GM21619 (cell line): ENCODE results near the gene AK9.
"Not testable (repeated sequence)": the region's sequence is repeated elsewhere in the genome, so short reads cannot be mapped to it uniquely, and the experiment has no call there.

Experiments used
- ATAC-seq: cut with Tn5 transposase; IDR thresholded peaks from one replicate; pipeline ENCODE4 v1.9.1; 2021; ENCODE audit not compliant: unreplicated experiment

Gene AK9

DNA sequence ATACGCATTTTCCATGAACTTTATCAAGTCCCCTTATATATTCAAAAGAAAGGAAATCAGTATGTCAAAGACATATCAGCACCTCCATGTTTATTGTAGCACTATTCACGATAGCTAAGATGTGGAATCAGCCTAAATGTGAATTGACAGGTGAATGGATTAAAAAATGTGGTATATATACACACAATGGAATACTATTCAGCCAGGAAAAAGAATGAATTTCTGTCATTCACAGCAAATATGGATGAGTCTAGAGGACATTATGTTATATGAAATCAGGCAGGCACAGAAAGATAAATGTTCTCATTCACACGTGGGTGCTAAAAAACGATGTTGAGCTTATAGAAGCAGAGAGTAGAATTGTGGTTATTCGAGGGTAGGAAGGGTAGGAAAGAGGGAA is 5.4 kb upstream of the AK9 start:
- no peak for ATAC-seq

DNA sequence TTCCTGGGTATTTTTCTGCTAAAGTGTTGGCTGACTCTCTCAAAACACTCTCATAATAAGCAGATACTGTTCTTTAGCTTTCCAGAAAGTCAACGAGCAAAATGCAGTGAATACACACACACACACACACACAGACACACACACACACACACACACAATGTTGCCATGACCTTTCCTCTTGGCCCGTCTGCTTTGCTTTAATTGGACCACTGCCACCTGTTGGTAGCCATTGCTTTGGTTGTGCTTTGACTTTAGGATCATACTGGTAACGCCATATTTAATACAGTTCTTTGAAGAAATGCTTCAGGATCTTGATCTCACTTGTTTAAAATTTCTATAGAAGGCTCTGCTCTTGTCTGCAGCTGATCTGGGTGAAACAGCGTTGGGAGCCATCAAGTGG is 4.5 kb upstream of the AK9 start:
- ATAC-seq, result no peak

DNA sequence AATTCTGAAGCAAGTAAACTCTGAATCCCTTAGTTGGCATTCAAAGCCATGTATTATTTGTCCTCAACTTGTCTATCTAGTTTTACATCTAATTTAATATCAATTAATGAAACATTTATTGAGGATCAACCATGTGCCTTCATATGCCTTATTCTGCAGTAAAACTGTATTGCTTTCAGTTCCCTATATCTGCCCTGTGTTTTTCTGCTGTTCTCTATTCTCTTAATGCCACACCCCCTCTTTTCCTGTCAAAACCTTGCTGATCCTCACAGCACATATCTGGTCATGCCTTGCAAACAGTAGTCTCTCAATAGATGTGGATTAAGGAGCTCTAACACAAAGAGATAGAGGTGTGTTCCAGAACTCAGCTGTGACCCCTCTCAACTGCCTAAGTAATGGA is 2.1 kb upstream of the AK9 start:
- ATAC-seq, result peak; percentile 25

DNA sequence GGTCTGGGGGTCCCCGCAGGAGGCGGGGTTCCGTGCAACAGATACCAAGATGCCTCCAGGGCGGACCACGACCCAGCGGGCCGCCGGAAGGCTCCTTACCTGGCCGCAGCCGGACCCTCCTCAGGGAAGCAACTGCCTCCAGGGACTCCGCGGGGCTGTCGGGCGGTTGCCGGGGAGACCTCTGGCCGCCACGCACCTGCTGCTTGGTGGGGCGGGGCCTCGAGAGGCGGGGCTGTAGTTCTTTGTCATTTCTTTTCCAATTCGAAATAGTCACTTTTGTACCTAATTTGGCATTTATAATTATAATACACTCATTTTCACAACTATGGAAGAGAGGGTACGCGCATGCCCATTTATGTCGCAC is 647 bp downstream of the AK9 start:
- ATAC-seq, result peak; percentile 40

DNA sequence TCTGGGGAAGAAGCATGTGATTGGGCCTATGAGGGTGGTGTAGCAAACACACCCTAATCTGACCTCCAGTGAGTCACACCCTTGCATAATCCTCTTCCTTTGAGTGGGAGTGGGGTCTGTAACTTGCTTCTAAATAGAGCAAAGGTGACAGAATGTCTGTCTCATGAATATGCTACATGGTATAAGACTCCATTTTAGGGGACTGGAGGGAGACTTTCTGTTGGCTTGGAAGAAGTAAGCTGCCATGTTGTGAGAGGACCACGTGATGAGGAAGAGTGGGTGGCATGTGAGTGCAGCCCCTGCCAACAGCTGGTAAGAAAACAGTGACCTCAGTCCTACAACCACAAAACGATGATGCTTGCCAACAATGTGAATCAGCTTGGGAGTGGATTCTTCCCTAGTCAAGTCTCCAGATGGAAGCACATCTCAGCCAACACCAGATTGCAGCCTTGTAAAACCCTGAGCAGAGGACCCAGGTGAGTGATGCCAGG is 3.7 kb downstream of the AK9 start:
- ATAC-seq, result no peak

DNA sequence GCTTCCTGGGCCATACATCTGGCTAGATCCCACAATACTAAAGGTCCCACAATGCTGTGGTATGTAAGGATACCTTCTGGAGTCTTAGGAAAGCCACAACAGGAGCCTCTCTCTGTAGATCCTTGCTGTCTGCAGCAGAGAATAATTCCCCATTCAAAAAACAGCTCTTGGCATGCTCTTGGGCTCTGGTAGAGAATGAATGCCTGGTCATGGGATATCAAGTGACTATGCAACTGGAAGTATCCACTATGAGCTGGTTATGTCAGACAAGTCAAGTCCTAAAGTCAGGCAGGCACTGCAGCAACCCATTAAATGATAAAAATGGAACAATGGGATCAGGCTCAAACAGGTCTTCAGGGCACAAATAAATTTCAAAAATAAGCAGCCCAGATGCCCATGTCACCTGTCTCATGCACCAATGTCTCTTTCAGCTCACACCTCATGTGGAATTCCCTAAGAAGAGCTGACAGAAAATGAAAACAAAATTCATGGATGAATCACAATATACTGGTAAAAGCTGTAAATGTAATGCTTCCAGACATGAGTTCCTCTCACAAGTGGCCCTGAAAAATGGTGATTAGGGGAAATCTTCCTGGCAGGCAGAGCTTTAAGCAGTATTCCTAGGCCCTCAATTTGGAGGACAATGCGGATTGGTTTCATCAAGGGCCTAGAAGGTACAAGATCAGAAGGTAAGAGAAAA is 4.3 kb downstream of the AK9 start:
- ATAC-seq, result no peak

DNA sequence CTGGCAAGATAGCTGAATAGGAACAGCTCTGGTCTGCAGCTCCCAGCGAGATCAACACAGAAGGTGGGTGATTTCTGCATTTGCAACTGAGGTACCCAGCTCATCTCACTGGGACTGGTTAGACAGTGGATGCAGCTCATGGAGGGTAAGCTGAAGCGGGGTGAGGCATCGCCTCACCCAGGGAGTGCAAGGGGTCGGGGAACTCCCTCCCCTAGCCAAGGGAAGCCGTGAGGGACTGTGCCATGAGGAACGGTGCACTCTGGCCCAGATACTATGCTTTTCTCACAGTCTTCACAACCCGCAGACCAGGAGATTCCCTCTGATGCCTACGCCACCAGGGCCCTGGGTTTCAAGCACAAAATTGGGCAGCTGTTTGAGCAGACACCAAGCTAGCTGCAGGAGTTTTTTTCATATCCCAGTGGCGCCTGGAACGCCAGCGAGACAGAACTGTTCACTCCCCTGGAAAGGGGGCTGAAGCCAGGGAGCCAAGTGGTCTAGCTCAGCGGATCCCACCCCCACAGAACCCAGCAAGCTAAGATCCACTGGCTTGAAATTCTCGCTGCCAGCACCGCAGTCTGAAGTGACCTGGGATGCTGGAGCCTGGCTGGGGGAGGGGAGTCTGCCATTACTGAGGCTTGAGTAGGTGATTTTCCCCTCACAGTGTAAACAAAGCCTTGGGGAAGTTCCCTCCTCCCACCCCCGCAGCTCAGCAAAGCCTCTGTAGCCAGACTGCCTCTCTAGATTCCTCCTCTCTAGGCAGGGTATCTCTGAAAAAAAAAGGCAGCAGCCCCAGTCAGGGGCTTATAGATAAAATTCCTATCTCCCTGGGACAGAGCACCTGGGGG is 12.1 kb downstream of the AK9 start:
- ATAC-seq, result not testable (repeated sequence)

DNA sequence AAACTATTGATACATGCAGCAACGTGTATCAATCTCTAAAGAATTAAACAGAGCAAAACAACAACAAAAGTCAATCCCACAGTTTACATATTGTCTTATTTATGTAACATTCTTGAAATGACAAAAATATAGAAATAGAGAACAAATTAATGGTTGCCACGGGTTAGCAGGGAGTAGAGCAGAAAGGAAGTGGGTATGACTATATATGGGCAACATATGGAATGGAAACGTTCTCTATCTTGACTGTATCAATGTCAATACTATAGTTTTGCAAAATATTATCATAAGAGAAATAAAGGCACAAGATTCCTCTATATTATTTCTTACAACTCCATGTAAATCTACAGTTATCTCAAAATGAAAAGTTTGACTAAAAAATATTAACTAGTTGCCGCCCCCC is 12.8 kb downstream of the AK9 start:
- ATAC-seq, result no peak

DNA sequence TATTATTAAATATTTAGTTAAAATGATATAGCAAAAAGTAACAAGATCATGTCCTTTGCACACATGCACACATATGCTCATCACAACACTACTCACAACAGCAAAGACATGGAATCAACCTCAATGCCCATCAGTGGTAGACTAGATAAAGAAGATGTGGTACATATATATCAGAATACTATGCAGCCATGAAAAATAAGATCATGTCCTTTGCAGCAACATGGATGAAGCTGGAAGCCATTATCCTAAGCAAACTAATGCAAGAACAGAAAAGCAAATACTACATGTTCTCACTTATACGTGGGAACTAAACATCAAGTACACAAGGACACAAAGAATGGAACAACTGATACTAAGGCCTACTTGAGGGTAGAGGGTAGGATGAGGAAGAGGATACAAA is 14.3 kb downstream of the AK9 start:
- ATAC-seq, result no peak

DNA sequence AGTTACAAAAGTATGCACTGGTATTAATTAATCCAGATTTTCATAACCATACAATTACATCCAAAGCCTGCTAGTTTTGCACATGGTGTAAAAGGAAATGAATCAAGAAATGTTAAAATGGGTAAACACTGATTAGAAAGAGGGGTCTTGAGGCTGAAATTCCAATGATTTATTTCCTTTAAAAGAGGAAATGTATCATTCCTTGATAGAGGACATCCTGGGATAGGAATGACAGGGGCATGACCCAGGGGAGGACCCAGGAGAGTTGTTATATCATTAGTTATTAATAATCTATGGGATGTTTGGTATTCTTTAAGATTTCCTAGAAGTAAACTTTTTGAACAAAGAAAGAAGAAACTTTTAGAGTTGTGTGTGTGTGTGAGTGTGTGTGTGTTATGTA is 18.2 kb downstream of the AK9 start:
- no peak for ATAC-seq

DNA sequence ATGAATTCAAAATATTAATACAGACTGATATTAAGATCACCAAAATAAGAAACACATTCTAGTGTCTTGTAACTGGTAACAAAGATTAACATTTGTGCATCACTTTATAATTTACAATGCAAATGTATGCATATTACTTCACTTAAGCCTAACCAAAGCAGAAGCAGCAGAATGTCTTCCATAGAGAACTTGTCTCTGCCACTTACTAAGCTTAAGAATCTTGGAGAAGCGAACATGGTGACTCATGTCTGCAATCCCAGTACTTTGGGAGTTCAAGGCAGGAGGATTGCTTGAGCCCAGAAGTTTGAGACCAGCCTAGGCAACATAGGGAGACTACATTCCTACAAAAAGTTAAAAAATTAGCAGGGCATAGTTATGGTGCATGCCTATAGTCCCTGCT is 18.8 kb downstream of the AK9 start:
- no peak for ATAC-seq

DNA sequence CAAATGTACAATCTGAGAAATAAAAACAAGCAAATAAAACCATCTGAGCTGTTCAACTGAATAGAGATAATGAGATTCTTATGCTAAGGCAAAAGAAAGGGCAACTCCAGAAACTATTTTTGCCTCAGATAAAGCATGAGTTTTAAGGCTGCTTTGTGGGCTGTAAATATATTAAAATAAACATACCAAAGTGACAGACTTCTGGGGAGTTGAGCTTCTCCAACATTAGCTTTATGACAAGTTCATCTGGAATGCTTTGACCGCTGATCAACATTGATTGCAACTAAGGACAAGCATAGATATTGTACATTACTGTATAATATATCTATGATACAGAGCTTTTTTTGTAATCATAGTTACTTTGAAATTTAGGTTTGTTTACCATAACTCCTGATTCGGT is 19.3 kb downstream of the AK9 start:
- no peak for ATAC-seq

DNA sequence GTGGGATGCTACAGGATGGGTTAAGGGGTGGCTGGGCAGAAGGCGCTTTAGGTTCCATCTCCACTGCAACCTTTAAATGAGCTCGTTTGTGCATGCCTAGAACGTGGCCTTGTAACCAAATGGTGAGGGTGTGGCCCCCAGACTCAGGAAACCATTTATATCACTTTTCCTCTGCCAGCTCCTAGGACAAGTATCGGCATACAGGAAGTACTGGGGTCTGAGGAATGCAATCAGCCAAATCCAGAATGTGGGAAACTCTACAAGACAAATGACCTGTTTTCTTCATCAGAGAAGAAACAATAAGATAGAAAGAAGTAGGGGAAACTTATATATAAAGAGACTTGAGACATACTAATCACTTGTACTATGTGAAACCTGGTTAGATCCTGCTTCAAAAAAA is 21.2 kb downstream of the AK9 start:
- ATAC-seq, result no peak

DNA sequence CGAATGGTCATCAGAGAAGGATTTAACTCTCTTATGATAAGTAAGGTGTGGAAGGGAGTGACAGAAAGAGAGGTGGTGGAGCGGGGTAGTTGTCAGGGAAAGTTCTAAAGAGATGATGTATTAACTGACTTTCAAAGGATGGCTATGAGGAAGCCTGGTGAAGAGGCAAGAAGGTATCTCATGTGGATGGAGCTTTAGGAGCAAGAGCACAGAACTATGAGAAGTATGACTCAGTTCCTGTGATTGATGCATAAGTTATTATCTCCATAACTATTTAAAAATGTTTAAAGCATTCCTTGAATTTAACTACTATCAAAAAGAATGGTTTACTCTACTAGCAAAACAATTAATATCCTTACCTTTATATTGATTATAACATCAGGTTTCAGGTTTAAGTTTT is 28.8 kb downstream of the AK9 start:
- no peak for ATAC-seq

DNA sequence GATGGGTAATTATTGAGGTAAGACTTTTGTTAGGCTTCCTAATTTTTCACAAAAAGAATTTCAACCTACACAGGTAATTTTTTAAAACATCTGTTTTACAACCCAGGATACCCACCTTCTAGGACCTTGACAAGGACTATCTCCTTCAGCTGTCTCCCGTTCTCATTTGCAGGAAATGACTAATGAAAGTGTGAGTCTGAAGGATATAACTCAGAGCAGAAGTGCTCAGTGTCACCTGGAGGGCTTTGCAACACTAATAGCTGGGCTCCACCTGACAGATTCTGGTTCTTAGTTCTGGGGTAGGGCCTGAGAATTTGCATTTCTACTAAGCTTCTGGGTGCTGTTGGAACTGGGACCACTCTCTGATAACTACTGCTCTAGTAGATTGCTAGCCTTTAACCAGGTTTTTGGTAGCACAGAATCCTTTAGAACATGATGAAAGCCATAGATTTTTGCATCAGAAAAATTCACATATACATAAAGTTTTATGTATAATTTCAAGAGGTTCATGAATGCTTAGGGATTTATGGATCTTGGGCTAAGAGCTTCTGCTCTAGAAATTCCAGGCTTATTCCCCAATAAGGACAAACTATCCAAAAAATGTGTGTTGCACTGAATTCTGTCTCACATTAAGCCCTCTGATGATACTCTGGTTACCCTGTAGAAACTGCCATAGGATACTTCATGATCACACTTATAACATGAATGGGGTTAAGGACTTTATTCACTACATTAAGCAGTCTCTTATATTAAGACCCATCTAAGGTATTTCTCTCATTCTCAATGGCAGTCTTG is 30.3 kb downstream of the AK9 start:
- peak; percentile 65 for ATAC-seq

DNA sequence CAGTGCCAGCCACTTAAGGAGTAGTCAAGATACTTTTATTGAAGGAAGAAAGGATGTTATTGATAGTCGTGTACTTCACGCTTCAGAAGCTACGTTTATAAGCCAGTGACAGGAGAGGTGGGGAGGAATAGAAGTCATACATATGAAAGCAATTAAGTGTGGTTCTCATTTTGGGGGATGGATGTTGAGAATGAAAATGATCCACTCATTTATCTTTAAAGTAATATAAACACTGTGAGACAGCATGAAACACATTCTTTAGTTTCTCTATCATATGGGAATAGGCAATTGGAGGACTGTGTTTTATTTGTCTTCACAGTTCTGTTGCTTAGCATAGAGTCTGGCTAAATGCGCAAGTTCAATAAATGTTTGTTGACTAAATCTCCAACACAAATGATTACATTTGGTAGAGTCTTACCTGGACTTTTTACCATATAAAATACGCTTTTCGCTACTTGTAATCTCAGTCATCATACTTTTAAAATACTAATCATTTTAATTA is 35.2 kb downstream of the AK9 start:
- ATAC-seq, result no peak

DNA sequence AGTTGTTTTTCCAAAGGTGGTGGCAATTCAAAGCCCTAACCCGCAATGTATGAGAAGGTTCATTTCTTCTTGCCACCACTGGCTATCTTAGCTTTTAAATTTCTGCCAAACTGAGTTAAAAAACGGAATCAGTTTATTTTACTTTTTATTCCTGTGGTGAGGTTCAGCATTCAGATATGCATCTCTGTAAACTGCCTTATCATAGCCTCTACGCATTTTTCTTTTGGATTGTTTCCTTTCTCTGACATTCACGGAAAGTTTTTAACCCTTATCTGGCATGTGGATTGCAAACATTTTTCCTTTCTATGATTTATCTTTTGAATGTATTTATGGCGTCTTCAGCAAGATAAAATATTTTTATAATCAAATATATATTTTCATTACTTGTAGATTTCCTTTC is 37.7 kb downstream of the AK9 start:
- no peak for ATAC-seq

DNA sequence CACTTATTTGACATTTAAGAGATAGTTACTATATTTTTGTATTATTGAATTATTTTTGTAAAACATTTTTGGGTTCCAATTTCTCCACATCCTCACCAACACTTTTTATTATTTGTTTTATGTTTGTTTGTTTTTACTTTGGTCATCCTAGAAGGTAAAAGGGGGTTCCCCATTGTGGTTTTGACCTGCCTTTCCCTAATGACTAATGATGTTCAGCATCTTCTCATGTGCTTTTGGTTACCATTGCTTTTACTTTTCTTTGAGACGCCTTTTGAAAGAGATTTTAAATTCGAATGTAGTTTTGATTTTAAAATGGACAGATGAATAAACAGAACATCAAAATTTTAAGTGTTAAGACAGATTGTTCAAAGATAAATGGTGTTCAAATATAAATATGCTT is 46.9 kb downstream of the AK9 start:
- no peak for ATAC-seq

DNA sequence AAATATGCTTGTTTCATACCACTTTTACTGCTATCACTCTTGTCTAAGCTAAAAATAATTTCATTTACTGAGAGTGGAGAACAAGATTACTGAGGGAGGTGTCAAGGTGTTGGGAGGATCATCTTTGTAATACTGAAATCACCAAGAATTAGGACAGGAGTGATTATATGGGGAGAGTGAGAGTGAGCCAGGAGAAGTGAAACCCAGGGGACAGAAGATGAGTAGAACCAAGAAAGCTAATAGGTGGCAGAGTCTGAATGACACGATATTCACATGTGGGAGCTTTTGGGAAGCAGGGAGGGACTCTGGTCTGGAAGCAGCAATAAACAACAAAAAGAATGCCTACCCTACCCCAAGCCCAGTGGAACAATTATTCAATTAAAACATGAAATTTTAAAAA is 58.6 kb downstream of the AK9 start:
- no peak for ATAC-seq

DNA sequence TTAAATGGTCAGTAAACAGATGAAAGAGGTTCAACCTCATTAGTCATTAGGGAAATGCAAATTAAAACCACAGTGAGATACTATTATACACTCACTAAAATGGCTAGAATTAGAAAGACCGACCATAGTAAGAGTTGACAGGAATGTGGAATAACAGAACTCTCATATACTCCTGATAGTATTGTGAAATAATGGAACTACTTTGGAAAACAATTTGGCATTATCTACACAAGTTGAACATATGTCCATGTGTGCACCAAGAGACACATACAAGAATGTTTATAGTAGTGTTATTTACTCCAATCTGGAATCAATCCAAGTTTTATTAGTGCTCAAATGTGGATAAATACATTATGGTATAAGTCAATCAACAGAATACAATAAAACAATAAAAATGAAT is 59.6 kb downstream of the AK9 start:
- no peak for ATAC-seq

DNA sequence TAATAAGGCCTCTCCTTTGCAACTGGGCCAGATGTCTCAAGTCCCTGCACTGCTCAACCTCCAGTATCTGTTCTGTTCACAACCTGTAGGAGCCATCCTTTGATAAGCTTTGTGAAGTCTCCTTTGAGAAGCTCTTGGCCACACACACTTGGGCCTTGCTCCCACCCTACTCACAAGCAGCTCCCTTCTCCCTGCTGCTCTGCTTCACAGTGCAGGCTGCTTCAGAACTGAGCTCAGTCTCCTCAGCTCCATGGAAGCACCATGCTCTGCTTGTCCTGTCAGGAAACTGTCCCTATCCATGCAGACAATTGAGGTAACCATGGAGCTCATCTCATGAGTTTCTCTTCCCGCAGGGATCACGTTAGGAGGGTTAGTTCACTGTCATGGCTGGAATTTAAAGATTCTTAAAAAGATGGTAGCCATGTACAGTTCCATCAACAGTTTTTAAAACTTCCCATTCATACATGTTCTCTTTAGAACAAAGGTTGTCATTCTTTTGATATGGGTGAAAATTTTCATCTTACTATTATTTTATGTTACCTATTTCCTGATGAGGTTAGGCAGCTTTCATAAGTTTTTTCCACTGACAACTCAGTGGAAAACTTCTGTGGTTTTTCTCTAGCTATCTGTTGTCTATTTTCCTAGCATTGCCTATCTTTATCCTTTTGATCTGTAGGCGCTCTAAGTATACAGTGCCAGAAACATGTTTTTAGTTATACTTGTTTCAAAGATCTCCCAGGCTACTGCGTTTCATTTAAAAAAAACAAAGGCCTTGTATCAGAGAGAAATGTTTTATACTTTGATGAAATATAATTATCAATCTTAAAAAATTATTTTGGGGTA is 62.6 kb downstream of the AK9 start:
- no peak for ATAC-seq
